Activated CD8-positive, alpha-beta memory T cell treated with anti-CD3 and anti-CD28 coated beads for 48 hours (primary cell): ENCODE measurements around the gene NIP7.

ENCODE experiments used
- DNase-seq, 3 experiments: peaks; one replicate each; pipeline ENCODE4 v3.0.0-alpha.2; 2020; ENCODE audit warnings: low read depth in 2 of 3, low spot score in 2 of 3

NIP7 gene

DNA sequence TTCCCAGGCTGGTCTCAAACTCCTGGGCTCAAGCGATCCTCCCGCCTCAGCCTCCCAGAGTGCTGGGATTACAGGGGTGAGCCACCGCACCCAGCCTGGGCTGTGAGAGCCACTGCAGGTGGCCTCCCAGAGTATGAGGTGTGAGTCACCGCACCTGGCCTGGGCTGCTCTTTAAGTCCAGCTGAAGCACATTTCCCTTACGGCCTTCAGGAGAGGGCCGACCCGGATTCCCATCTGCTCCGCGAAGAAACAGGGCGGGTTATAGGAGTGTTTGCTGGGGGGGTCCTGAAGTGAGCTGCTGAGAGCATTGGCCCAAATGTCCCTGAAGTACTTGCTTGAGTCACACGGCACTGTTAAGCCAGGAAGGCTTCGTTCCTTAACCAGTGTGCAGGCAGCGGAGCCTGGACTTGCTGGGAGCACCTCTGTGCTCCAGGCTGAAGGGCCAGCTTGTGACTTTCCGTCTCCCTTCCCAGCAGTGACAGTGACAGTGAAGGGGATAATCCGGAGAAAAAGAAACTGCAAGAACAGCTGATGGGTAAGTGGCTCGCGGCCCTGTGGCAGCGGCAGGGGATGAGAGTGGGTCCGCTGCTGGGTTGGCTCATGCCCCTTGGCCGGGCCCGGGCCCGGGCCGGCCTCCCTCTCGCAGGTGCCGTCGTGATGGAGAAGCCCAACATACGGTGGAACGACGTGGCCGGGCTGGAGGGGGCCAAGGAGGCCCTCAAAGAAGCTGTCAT, 21.2 kb upstream of the NIP7 start:
- DNase-seq: no peak

DNA sequence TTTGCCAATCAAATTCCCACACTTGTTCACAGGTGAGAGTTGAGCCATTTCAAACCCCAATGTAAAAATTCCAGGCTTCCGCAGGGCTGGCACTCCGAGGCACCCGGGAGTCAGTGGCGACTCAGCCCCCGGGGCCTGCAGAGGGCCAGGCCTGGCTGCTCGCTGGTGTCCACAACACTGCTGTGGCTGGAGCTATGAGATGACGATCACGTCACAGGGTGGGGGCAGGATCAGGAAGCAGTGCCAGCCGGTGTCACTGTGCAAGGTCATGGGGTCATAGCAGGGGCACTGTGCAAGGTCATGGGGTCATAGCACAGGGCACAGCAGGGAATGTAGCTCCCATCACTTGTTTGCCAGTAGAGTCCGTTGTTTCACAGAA, 20.7 kb upstream of the NIP7 start:
- no peak for DNase-seq

DNA sequence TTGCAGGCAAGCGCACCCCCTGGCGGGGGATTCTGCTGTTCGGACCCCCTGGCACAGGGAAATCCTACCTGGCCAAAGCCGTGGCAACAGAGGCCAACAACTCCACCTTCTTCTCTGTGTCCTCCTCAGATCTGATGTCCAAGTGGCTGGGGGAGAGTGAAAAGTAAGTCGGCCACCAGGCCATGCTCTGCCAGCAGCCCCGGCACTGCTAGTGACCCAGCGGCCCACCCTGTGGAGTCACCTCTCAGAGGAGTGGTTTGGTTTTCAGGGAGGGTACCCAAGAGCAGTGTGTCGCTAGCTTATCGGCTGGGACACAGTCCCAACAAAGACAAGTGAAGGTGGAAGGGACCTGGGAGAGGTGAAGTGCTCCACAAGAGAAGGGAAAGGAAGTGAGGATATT, 20.2 kb upstream of the NIP7 start:
- no peak for DNase-seq

DNA sequence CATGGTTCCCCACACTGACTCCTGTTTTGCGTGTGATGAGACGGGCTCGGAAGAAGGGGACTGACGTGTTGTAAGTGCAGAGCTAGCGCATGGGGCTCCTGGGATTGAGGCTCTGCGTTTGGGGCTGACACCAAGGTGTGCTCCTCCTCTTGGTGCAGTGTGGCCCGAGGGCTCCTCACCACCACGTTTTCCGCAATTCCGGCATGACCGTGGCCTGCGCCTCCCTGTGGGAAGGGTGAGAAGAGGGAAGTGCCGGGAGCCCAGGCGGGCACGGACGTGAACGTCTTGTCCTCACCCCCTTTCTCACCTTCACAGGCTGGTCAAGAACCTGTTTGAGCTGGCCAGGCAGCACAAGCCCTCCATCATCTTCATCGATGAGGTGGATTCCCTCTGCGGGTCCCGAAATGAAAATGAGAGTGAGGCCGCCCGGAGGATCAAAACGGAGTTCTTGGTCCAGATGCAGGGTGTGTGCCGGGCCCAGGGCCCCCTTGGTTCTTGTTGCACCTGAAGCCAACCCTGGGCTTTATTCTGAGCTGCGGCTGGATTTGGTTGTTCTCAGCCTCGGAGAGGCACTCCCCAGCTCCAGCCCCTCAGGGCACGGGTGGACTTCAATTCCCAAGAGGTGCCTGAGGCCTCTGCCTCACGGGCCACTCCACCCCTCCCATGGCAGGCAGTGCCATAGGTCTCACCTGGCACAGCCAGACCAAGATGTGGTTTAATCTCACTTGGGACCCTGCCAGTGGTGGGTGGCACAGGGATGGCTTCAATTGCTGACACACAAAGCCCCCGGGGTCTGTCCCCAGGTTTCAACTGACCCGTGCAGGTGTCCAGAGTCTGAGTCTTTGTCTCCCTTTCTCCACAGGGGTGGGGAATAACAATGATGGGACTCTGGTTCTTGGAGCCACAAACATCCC, 19.5 kb upstream of the NIP7 start:
- no peak for DNase-seq

DNA sequence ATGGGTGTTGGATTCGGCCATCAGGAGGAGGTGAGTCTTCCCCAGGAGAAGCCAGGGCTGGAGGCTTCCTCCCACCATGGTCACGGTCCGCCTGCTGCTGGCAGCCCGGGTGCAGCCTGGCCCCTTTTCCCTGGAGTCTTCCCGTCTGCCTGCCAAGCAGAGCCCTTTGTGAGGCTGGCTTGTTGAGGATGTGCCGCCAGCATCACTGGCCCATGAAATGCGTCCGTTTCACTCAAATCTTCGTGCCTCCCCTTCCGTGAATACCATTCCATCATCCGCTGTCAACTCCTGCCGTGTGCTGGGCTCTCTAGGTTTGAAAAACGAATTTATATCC, 18.9 kb upstream of the NIP7 start:
- DNase-seq: no peak

DNA sequence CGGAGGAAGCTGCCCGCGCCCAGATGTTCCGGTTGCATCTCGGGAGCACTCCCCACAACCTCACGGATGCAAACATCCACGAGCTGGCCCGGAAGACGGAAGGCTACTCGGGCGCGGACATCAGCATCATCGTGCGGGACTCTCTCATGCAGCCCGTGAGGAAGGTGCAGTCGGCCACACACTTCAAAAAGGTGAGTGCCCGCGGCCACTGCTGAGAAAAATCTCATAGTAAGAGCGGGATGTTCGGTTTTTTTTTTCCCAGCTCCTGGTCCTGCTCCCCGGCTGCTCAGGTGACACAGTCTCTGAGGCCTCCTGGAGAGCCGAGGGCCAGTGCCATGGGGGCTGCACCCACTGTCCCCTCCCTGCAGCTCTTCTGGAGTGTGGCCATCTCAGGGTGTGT, 18.5 kb upstream of the NIP7 start:
- no peak for DNase-seq

DNA sequence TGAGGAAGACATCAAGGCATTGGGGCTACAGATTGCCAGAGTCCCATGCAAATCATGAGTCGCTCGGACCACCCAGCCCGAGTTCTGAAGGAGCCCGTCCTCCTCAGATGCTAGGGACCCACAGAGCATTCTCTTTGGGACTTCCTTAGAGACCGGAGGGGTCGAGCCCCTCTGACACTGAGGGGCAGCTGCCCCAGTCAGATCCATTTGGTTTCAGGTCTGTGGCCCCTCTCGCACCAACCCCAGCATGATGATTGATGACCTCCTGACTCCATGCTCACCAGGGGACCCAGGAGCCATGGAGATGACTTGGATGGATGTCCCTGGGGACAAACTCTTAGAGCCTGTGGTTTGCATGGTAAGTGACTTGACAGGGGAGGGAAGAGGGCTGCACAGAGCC, 17.2 kb upstream of the NIP7 start:
- DNase-seq: no peak

DNA sequence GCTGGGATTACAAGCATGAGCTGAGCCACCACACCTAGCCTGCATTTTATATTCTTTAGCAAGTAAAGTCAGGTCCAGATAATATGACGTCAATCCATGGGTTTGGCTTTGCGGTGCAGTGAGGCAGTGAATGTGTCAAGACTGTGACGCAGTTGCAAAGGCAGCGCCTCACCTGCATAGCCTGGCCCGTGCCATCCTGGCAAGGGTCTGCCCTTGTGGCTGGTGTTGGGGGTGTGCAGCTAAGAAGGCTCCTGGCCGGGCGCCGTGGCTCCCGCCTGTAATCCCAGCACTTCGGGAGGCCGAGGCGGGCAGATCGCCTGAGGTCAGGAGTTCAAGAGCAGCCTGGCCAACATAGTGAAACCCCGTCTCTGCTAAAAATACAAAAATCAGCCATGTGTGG, 16.2 kb upstream of the NIP7 start:
- DNase-seq: no peak

DNA sequence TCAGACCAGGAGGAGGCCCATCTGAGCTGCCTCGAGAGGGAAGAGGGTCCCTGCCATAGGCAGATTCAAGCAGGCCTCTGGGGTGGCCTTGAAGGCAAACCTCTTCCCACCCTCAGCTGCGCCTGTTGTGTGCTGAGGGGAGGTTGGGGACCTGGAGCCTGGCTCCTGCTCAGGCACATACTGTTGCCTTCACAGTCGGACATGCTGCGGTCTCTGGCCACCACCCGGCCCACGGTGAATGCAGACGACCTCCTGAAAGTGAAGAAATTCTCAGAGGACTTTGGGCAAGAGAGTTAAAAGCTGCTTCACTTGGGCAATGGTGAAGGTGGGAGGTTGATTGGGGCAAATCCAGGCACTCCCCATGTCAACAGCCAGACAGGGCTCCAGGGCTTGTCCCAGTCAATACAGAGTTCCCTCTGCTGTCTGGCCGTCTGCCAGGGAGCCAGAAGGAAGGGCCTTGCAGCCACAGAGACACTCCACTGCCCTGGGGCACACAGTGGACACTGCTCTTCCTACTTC, 15.5 kb upstream of the NIP7 start:
- DNase-seq: no peak

DNA sequence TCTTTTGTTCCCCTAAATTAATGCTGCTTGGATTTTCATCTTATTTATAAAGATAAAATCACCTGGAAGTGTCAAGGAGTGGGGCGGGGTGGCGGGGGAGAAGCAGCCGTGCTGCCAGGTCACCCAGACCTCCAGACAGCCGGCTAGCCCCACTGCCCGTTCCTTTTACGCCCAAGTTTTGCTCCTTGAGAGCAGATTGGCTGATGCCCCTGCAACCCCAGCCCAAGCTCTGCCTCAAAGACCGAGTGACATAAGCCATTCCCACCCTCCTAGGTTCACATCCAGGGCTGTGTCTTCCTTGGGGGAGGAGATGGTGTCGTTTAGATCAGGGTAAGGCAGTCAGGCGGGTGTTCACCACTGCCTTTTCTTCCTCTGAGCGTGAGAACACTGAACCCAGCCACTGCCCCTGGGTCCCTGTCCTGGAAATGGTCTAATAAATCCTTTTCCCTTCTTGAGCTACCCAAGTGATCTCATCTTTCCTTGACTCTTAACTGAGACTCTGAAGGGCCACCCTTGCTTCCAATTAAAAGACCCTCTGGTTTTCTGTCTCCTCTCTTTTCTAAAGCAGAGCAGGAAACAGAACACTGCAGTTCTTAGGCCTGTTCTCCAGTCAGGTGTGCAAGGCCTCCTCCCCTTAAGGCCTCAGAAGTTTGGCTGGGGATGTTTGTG, 14.9 kb upstream of the NIP7 start:
- DNase-seq: no peak

DNA sequence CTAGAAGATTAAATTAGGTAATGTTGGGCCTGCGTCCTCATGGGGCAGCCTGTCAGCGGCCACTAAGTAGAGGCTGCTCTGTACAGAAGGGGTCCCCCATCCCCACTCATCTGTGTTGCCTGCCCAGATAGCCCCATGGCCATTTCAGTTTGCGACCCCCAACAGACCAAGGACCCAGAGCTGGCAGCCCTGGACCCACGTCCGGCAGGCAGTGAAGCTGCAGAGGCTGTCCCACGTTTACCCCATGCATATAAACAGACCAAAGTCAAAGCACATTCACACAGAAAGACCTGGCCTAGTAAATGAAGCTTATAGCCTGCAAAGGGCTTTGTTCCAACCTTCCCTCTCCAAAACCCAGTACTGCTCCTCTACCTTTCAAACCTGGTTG, 13.8 kb upstream of the NIP7 start:
- no peak for DNase-seq

DNA sequence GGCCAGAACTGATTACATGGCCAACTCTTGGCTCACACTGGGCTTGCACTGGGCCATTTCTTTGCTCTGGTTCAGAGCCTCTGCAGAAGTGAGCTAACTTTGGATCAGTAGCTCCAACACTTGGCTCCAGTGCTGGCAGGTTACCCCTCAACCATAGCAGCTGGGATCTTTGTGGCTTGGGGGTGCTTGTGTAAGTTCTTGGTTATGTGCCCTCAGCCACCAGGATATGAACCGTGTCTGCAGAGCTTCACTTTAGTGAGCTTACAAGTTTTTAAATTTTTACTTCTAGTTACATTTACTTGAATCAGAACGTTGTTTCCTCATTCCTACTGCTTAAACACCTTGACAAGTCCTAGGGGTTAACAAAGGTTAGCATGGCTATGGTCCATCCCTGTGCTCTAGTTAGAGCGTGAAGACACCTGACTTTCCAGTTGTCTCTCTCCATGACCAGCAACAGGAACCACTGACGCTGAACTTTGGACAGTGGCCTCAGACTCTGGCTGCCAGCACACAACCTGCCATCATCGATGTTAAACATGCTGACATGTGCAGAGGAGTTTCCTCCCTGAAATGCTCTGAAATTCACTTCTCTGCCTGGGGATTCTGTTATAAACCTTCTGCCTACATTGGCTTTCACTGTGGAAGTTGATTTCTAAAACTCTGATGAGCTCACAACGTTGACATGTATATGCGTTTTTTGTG, 13.2 kb upstream of the NIP7 start:
- no peak for DNase-seq

DNA sequence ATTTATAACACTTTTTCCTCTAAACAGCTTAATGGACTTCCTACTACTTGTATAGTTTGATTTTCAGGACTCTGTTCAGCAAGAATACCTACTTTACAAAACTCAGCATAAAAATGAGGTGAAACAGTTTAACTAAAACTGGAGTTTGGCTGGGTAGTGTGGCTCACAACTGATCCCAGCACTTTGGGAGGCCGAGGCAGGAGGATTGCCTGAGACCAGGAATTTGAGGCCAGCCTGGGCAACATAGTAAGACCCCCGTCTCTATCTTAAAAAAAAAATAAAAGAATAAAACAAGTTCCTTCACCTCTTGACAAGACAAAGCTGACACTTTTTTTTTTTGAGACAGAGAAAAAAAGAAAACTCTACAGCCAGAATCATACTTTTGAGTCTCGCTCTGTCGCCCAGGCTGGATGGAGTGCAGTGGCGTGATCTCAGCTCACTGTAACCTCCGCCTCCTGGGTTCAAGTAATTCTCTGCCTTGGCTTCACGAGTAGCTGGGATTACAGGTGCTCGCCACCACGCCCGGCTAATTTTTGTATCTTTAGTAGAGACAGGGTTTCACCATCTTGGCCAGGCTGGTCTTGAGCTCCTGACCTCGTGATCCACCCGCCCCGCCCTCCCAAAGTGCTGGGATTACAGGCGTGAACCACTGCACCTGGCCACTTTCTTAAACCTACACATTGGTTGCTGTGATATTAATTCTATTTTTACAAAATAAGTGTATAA, 11.8 kb upstream of the NIP7 start:
- no peak for DNase-seq

DNA sequence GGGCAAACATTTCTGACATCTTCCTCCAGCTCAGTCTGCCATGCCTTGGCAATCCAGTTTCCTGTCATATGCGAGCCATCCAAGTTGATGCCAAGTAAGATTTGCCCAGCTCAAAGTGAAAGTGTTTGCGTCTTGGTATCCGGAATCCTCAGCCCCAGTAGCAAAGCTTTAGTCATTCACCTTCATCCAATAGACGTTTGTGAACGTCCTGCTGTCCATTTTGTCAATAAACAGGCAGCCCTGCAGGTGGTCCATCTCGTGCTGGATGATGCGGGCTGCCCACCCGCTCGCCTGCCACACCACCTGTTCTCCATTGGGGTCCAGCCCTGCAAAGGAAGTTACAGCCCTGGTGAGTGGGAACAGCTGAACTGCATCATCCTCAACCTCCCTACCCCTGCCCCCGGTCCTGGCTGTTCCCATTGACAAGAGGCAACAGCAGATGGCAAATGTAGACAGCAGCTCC, 10.7 kb upstream of the NIP7 start:
- no peak for DNase-seq

DNA sequence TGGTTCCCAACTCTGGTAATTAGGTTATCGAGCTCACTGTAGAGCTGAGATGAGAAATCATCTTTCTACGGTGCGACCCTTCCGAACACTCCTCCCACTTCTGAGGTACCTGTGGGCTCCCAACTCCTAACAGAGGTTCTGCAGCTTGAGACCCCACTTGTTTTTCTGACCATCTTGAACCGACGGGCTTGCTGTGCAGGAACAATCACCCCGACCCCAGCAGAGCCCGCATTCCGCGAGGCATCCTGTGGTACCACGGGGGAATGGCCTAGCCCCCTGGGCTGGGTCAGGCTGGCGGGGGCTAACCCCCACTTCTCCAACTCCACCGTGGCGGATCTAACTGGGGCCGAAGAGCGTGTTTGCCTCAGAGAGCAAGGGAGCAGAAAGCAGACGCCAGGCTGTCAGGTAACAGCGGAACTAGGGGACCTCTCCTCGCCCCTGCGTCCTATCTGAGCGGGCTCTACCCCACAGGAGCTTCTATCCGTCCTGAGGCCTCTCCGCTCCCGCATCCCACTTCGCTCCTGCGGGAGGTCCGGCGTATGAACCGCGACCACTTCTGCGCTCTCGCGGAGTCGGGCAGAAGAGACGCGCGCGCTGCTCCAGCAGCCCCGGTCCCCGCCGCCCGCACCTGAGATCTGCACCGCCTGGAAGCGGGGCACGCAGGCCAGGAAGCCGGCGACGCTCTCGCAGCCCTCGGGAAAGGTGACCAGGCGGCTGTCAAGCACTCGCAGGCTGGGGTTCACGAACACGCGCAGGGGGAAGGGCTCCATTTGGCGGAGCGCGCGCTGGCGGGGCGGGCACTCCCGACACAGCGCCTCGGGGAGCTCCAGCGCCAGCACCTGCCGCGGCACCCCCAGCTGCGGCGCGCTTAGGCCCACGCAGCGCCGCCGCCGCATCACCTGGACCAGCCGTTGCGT, 9.9 kb upstream of the NIP7 start:
- peak in 1 of 3 experiments; percentile 12 for DNase-seq

DNA sequence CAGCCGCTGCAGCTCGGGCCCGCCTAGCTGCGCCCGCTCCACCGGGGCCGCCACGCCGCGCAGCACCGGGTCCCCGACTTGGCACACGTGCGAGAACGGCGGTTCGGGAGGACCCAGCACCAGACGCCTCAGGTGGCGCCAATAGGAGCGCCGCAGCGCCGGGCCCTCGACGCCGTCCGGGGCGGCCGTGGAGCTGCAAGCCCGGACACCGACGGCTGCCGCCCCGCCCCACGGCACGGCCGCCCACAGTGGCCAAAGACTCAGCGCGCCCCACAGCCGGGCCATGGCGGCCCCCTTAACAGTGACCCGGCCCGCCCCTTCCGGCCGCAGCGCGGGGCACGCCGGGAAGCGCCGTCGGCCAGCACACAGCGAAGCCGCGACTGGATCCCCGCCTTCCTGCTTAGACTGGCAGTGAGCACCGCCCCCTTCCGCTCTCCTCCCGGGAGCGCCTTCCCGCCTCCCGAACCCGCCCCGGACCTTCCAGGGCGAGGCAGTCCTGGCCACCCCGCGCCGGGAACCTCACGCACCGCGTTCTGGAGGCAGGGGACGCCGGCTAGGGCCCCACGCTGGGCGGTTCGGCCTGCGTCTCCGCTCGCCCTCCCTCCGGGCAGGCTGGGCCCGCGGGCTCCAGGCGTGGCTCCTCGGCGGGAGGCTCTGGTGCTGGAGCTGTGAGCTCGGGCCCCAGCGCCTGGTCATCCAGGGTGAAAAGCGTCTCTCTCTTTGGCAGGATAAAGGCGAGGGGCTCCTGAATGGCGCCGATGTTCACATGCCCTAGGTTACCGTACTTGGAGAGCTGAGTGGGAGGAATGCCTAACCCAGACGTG, 9.1 kb upstream of the NIP7 start, which contains the start of gene PDF:
TSS of gene PDF (minus strand) at position 303 of the 824 bp plus-strand sequence. CDS start at position 285, 18 bp downstream.
- DNase-seq: peak; percentile 71 to 80 (median 79)

DNA sequence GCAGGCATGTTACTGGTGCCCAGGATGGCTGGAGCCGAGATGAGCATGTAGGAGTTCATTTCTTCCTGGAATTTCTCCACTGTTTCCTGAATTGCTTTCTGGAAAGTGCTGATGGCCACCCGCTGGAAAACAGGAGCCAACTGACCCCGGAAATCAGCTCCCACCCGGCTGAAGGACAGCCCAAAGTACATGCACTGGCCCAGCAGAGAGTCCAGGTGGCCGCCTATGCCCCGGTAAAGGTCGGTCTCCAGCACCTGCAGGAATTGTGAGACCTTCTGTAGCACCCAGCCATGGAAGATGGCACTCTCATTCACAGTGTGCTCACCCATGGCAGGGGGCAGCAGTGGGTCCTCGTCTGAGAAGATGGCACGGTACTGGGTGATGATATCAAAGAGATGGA, 4.9 kb upstream of the NIP7 start:
- DNase-seq: no peak

DNA sequence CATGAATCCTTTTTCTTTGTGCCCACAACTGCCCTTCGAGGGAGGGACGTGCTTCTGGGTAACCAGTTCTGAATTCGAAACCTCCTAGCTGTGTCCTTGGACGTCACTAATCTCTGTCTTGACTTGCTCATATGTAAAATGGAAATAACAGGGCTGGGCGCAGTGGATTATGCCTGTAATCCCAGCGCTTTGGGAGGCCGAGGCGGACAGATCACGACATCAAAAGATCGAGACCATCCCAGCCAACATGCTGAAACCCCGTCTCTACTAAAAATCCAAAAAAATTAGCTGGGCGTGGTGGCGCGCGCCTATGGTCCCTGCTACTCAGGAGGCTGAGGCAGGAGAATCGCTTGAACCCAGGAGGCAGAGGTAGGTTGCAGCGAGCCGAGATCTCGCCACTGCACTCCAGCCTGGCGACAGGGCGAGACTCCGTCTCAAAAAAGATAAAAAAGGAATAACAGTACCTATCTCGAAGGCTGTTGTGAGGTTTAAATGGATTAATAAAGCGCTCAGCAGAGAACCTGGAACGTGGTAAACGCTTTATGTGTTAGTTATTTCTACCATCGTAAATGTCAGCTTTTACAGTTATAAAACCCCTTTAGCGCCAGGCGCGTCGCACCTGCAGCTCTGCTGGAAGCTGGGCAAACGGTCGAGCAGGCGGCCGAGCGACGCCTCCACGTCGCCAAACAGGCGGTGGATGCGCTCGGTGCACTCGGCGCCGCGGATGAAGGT, 849 bp upstream of the NIP7 start:
- no peak for DNase-seq
